DND-41 (cell line): ENCODE results near the gene MTMR2.

Source experiments
- CTCF ChIP-seq: IDR thresholded peaks from 2 replicates; pipeline ENCODE4 v1.5.1; 2012; ENCODE audit warnings: borderline replicate concordance, low read length, moderate library complexity, mild to moderate bottlenecking; ENCODE audit not compliant: poor library complexity, severe bottlenecking; ENCODE audit errors: extremely low read depth
- EZH2 ChIP-seq: IDR thresholded peaks from 3 replicates; pipeline ENCODE4 v1.6.1; 2012; ENCODE audit warnings: borderline replicate concordance, low read depth, mild to moderate bottlenecking, moderate library complexity, low read length, inconsistent platforms; ENCODE audit not compliant: severe bottlenecking

- no peak for TF ChIP-seq CTCF
- no peak for TF ChIP-seq EZH2
Observed at GRCh38 chr11:95931916-95932315, 8.0 kb upstream of the MTMR2 start.
